Lung (tissue), 12 donors: ENCODE results near the gene TMEM178B. TPM values are rescaled to one million over a fixed set of nuclear protein-coding genes. Genes with fewer than 3 reads are reported as not detected.
"Not testable (repeated sequence)": the region's sequence is repeated elsewhere in the genome, so short reads cannot be mapped to it uniquely, and the experiment has no call there.

ENCODE experiments used
- ATAC-seq: fragments of 200-7000 bp; cut with Tn5 transposase; one replicate; pipeline ENCODE4 v1.9.1; 2020; ENCODE audit warnings: moderate number of reproducible peaks; ENCODE audit not compliant: insufficient read depth, low FRiP score
- DNase-seq, 3 donors: peaks; one replicate each; pipeline ENCODE4 v3.0.0-alpha.2; 2013 to 2017
- H3K27ac ChIP-seq, 2 donors: one replicate each; pipeline ENCODE4 v1.5.1; 2013; ENCODE audit warnings: mild to moderate bottlenecking in 2 of 2, moderate library complexity in 2 of 2, control low read depth in 1 of 2, inconsistent platforms in 1 of 2, low read depth in 1 of 2, low read length in 1 of 2
- H3K27me3 ChIP-seq, 3 donors: one replicate each; pipeline ENCODE4 v1.5.1; 2013; ENCODE audit warnings: low read length in 2 of 3; ENCODE audit not compliant: control insufficient read depth in 3 of 3, insufficient read depth in 3 of 3
- H3K36me3 ChIP-seq, 4 donors: one replicate each; pipeline ENCODE4 v1.5.1; 2013; ENCODE audit warnings: low read length in 4 of 4, mild to moderate bottlenecking in 1 of 4, moderate library complexity in 1 of 4; ENCODE audit not compliant: control insufficient read depth in 4 of 4, insufficient read depth in 4 of 4
- H3K4me1 ChIP-seq, 5 donors: one replicate each; pipeline ENCODE4 v1.5.1; 2013; ENCODE audit warnings: low read length in 5 of 5, mild to moderate bottlenecking in 2 of 5, moderate library complexity in 1 of 5; ENCODE audit not compliant: control insufficient read depth in 5 of 5, insufficient read depth in 5 of 5
- H3K4me3 ChIP-seq: one replicate; pipeline ENCODE4 v1.5.1; 2013; ENCODE audit warnings: mild to moderate bottlenecking, control low read depth, moderate library complexity
- H3K9ac ChIP-seq, 2 donors: one replicate each; pipeline ENCODE4 v1.5.1; 2013; ENCODE audit warnings: low read length in 2 of 2, control low read depth in 1 of 2; ENCODE audit not compliant: insufficient read depth in 1 of 2
- H3K9me3 ChIP-seq, 4 donors: one replicate each; pipeline ENCODE4 v1.5.1; 2013; ENCODE audit warnings: low read length in 3 of 4, mild to moderate bottlenecking in 1 of 4, moderate library complexity in 1 of 4; ENCODE audit not compliant: control insufficient read depth in 4 of 4, insufficient read depth in 3 of 4
- whole genome bisulfite sequencing, 2 donors: extraction: QIAGEN DNeasy Blood & Tissue Kit; methylation state at CpG; one replicate each; pipeline ENCODE4 v1.1.7; 2013; 5-methylcytosine and 5-hydroxymethylcytosine counted together
- polyA plus RNA-seq, 2 donors: library from polyadenylated mRNA; stranded (reverse); fragments of 200-250 nt; gene quantifications; one replicate each; pipeline ENCODE4 v1.2.1, GENCODE V29; 2013
- total RNA-seq, 2 donors: library from RNA; depleted of rRNA in 1 of 2; stranded (reverse); fragments of >200 nt in 1 of 2; gene quantifications; one replicate each; pipeline ENCODE4 v1.2.1, GENCODE V29; 2014 to 2021
- TF ChIP-seq, protein P1 (sequence below): IDR thresholded peaks from 2 replicates; pipeline ENCODE4 v1.5.1; 2012; ENCODE audit warnings: mild to moderate bottlenecking; ENCODE audit errors: control extremely low read depth, extremely low read depth
- donor health status: control.
- donor health status: control.
- donor health status: Bipolar disorder and iron deficiency.
- donor health status: healthy.
- donor health status: DM: yes; HTN: yes; CAD: no.

TMEM178B gene
- total and polyA plus RNA-seq, 4 donors: 0.04 to 2.4 (median 0.48) TPM

DNA sequence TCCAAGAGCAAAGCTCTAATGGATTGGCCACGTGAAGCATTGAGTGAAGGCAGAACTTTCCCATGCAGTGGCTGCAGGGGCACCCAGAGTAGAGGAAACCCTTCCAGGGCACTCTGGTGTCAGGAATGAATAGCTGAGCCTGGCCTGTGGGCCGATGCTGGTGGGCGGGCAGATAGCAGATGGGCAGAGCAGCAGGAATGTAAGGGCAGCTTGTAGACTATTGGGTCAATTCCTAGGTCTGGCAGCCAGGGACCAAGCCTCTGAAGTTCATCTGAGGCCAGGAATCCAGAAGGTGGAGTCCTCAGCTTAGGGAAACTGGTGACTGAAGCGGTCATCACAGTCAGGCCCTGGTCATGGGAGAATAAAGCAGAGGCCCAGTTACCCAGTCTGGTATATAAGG is 115.4 kb downstream of the TMEM178B start:
- H3K9ac ChIP-seq: no peak overlapping the region
- ATAC-seq (no peak), DNase-seq (no peak)
- WGBS, 2 donors: 78 to 84% methylated on average over 4 of the region's 4 CpGs
- H3K9me3 ChIP-seq: peaks cover 0 to 6% (median 0%) of the 10 kb centered on the region in 4 donors
- no peaks in the 10 kb centered on the region for H3K36me3 ChIP-seq
- H3K27me3 ChIP-seq: peaks cover 0 to 5% (median 0%) of the 10 kb centered on the region in 3 donors
- TF ChIP-seq, protein P1, sequence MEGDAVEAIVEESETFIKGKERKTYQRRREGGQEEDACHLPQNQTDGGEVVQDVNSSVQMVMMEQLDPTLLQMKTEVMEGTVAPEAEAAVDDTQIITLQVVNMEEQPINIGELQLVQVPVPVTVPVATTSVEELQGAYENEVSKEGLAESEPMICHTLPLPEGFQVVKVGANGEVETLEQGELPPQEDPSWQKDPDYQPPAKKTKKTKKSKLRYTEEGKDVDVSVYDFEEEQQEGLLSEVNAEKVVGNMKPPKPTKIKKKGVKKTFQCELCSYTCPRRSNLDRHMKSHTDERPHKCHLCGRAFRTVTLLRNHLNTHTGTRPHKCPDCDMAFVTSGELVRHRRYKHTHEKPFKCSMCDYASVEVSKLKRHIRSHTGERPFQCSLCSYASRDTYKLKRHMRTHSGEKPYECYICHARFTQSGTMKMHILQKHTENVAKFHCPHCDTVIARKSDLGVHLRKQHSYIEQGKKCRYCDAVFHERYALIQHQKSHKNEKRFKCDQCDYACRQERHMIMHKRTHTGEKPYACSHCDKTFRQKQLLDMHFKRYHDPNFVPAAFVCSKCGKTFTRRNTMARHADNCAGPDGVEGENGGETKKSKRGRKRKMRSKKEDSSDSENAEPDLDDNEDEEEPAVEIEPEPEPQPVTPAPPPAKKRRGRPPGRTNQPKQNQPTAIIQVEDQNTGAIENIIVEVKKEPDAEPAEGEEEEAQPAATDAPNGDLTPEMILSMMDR: no peak
- H3K4me3 ChIP-seq: no peak overlapping the region
- no peaks in the 10 kb centered on the region for H3K4me1 ChIP-seq
- H3K27ac ChIP-seq: no peak overlapping the region

DNA sequence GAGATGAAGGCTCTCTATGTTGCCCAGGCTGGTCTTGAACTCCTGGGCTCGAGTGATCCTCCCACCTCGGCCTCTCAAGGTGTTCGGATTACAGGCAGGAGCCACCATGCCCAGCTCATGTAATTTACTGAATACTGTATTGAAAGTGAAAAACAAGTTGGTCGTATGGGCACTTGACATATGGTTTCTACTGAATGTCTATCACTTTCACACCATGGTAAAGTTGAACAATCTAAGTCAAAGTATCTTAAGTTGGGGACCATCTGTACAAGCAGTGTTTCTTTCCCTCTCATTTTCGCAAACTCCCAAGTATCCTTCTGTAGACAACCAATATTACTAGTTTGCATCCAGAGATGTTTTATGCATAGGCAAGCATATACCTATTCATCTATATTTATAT is 116.6 kb downstream of the TMEM178B start:
- TF ChIP-seq, protein P1: no peak
- Histone ChIP-seq H3K27me3 (peaks cover 0 to under 1% (median 0%) of the 10 kb centered on the region in 3 donors), H3K4me1 (no peaks in the 10 kb centered on the region), H3K36me3 (no peaks in the 10 kb centered on the region), H3K9ac (no peak overlapping the region), H3K9me3 (peaks cover 0 to 6% (median 0%) of the 10 kb centered on the region in 4 donors), H3K4me3 (no peak overlapping the region), H3K27ac (no peak overlapping the region)
- WGBS, 2 donors: 71 to 75% methylated on average over 5 of the region's 5 CpGs
- no peak for DNase-seq
- ATAC-seq: no peak

DNA sequence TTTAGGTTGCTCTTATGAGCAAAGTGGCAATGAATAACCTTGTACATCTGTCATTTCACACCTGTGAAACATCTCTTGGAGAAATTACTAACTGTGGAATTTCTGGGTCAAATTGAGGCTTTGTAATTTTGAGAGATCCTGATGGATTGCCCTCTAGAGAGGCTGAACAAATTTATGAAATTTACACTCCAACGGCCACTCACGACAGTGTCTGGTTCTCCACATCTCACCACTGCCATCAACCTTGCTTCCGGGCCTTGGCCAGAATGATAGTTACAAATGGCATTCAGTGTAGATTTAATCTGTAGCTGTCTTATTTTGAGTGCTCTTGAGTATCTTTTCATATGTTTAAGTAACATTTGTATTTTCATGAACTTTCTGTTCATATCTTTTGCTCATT is 117.4 kb downstream of the TMEM178B start:
- H3K27me3 ChIP-seq: no peaks in the 10 kb centered on the region
- no peak overlapping the region for H3K4me3 ChIP-seq
- 84 to 89% methylated on average over 3 of the region's 3 CpGs for WGBS, 2 donors
- H3K27ac ChIP-seq: no peak overlapping the region
- H3K9ac ChIP-seq: no peak overlapping the region
- peaks cover 0 to 6% (median 0%) of the 10 kb centered on the region in 4 donors for H3K9me3 ChIP-seq
- no peak for DNase-seq
- H3K36me3 ChIP-seq: no peaks in the 10 kb centered on the region
- TF ChIP-seq, protein P1: no peak
- no peaks in the 10 kb centered on the region for H3K4me1 ChIP-seq
- no peak for ATAC-seq

DNA sequence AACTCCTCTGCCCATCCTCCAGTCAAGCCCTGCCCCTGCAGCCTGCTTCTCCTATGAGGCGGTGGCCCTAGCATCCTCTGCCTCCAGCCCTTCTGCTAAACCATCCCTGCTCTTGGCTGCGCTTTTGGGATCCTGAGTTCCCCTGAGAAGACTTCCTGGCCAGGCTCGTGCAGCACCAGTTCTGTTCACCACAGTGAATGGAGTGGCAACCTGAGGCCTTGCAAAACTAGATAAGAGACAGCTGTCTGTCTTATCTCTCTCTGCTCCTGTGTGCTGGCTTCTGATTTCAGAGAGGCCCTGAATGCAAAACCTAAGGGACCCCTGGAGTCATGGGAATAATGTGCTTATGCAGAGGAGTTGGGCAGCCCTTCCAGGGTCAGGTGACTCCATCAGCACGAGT is 119.2 kb downstream of the TMEM178B start:
- Histone ChIP-seq H3K9ac (no peak overlapping the region), H3K9me3 (peaks cover 0 to 4% (median 0%) of the 10 kb centered on the region in 4 donors), H3K4me1 (no peaks in the 10 kb centered on the region), H3K36me3 (no peaks in the 10 kb centered on the region), H3K4me3 (no peak overlapping the region), H3K27ac (no peak overlapping the region), H3K27me3 (no peaks in the 10 kb centered on the region)
- no peak for ATAC-seq
- TF ChIP-seq, protein P1: no peak
- WGBS, 2 donors: 67 to 68% methylated on average over 4 of the region's 4 CpGs
- no peak for DNase-seq

DNA sequence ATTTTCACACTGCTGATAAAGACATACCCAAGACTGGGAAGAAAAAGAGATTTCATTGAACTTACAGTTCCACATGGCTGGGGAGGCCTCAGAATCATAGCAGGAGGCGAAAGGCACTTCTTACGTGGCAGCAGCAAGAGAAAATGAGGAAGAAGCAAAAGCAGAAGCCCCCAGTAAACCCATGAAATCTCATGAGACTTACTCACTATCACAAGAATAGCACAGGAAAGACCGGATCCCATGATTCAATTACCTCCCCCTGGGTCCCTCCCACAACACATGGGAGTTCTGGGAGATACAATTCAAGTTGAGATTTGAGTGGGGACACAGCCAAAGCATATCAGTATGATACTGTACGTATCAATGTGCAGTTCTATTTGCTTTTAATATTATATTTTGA is 121.9 kb downstream of the TMEM178B start:
- H3K4me3 ChIP-seq, H3K27me3 ChIP-seq, H3K27ac ChIP-seq, H3K9me3 ChIP-seq, H3K9ac ChIP-seq, H3K36me3 ChIP-seq, H3K4me1 ChIP-seq, DNase-seq, ATAC-seq: not testable (repeated sequence)
- WGBS, 2 donors: 68 to 69% methylated on average over 4 of the region's 4 CpGs
